ENCODE data around the gene SBNO2. TPM values are rescaled to one million over a fixed set of nuclear protein-coding genes. Genes with fewer than 3 reads are reported as not detected.

The SBNO2 gene
- total and polyA plus RNA-seq, 2 donors (not counting 3 experiments of a cell fraction or from before 2014, with no cell fraction given) = 31.4 to 65.7 TPM

DNA sequence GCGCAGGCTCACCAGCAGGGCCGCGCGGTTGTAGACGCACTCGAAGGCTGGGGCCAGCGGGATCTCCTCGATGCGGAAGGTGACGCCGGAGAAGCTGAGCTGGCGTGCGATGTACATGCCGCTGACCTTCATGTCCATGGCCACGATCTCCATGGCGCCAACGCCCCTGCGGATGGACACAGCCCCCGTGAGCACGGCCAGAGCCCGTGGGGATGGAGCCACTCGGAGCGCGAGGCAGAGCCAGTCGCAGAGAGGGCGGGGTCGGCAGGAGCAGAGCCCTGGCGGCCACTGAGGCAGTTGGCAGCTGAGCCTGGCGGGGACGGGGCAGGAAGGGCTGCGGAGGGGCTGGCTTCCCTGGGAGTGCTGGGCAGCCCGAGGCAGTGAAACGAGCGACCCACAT is 55.1 kb downstream of the SBNO2 start:
- POLR2A ChIA-PET = no interaction called here
- H3K79me2 ChIP-seq (ENCODE audit: control insufficient read depth, insufficient read depth, low read length) = peaks cover under 1% of the 10 kb centered on the region
- H3K4me3 ChIP-seq (replicated peaks in 1 of 3; ENCODE audit: insufficient read depth in 1 of 3, low read depth in 1 of 3, low read length in 3 of 3) = no peak overlapping the region
- FAIRE-seq (no peak), DNase-seq (ENCODE audit: low read depth, low spot score) (no peak)
- H2AFZ ChIP-seq (ENCODE audit: low read depth, low read length) = no peak overlapping the region
- H4K20me1 ChIP-seq (replicated peaks; ENCODE audit: control insufficient read depth, extremely low read depth, insufficient read depth, low read length) = no peaks in the 10 kb centered on the region
- no peak overlapping the region for H3K27ac ChIP-seq (ENCODE audit: insufficient read depth, low read depth, low read length)
- intact Hi-C loops (cut with micrococcal nuclease) (no loop called here), dilution Hi-C loops (cut with MboI; ENCODE audit: extremely low pct_ligation_motif_present, low sequenced_read_pairs) (no loop called here)
- BruUV-seq (replicated peaks) = no TSS peak
- H3K9me1 ChIP-seq (replicated peaks; ENCODE audit: control insufficient read depth, extremely low read depth, insufficient read depth, low read length) = no peaks in the 10 kb centered on the region
- H3K9ac ChIP-seq (replicated peaks; ENCODE audit: extremely low read depth, insufficient read depth, low read length) = no peak overlapping the region
- H3K4me1 ChIP-seq (ENCODE audit: control insufficient read depth, extremely low read depth, insufficient read depth, low read length) = no peaks in the 10 kb centered on the region
- TF ChIP-seq FOS (IDR thresholded peaks at IDR 0.05; ENCODE audit: borderline replicate concordance, insufficient read depth, low read length) (no peak), EZH2 (IDR thresholded peaks at IDR 0.05; ENCODE audit: borderline replicate concordance, low read depth, low read length, severe bottlenecking) (no peak), POLR2A (IDR thresholded peaks at IDR 0.05; ENCODE audit: low read depth, low read length) (no peak), JUN (IDR thresholded peaks at IDR 0.05; ENCODE audit: borderline replicate concordance, insufficient read depth, insufficient read length, low read depth) (no peak), GATA2 (IDR thresholded peaks at IDR 0.05; ENCODE audit: insufficient read depth, insufficient read length, low read depth, low read length) (no peak), MYC (IDR thresholded peaks at IDR 0.05; ENCODE audit: low read depth, low read length) (no peak), POLR2AphosphoS5 (IDR thresholded peaks at IDR 0.05; ENCODE audit: insufficient read depth, low read depth, low read length) (no peak)
- TF ChIP-seq, protein P1, sequence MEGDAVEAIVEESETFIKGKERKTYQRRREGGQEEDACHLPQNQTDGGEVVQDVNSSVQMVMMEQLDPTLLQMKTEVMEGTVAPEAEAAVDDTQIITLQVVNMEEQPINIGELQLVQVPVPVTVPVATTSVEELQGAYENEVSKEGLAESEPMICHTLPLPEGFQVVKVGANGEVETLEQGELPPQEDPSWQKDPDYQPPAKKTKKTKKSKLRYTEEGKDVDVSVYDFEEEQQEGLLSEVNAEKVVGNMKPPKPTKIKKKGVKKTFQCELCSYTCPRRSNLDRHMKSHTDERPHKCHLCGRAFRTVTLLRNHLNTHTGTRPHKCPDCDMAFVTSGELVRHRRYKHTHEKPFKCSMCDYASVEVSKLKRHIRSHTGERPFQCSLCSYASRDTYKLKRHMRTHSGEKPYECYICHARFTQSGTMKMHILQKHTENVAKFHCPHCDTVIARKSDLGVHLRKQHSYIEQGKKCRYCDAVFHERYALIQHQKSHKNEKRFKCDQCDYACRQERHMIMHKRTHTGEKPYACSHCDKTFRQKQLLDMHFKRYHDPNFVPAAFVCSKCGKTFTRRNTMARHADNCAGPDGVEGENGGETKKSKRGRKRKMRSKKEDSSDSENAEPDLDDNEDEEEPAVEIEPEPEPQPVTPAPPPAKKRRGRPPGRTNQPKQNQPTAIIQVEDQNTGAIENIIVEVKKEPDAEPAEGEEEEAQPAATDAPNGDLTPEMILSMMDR (IDR thresholded peaks at IDR 0.05; ENCODE audit: extremely low read depth in 1 of 2, insufficient read depth in 1 of 2, low read depth in 1 of 2, low read length in 2 of 2) = no peak
- TF ChIP-seq, protein P2, sequence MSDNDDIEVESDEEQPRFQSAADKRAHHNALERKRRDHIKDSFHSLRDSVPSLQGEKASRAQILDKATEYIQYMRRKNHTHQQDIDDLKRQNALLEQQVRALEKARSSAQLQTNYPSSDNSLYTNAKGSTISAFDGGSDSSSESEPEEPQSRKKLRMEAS (IDR thresholded peaks at IDR 0.05; ENCODE audit: insufficient read depth, insufficient read length) = no peak
- no peak overlapping the region for H3K4me2 ChIP-seq (ENCODE audit: insufficient read depth, low read length)
- no peaks in the 10 kb centered on the region for H3K9me3 ChIP-seq (replicated peaks; ENCODE audit: control insufficient read depth, insufficient read depth, low read length)
- peaks cover 18 to 69% of the 10 kb centered on the region in 2 experiments for H3K36me3 ChIP-seq (ENCODE audit: control insufficient read depth in 2 of 2, extremely low read depth in 1 of 2, insufficient read depth in 2 of 2, low read length in 2 of 2)
- CTCF ChIA-PET = no interaction called here
- no peaks in the 10 kb centered on the region for H3K27me3 ChIP-seq (ENCODE audit: control insufficient read depth in 2 of 2, insufficient read depth in 2 of 2, low read length in 2 of 2)

Measured in endothelial cell of umbilical vein (primary cell).